K562 (cell line): ENCODE data around the gene EDDM13. TPM values are rescaled to one million over a fixed set of nuclear protein-coding genes. Genes with fewer than 3 reads are reported as not detected.

Experiments used
- ATAC-seq: fragments of 200-7000 bp; cut with Tn5 transposase; 3 replicates; pipeline ENCODE4 v1.9.1; 2020; ENCODE audit warnings: moderate library complexity
- BruUV-seq: library from RNA; stranded (reverse); fragments of 400-500 nt; replicated peaks from 2 replicates; lab custom pipeline; 2021; lab: Mats Ljungman, UMichigan
- CTCF ChIA-PET: fragments of 300-600 bp; formaldehyde crosslinking; extraction: SDS; loops from one replicate; lab custom pipeline; 2021; ENCODE audit warnings: low intra/inter-chr PET ratio; lab: Yijun Ruan, JAX
- POLR2A ChIA-PET: fragments of 300-600, 350-650 bp; sonication (Branson Sonifier 250); formaldehyde crosslinking; extraction: SDS; loops from one replicate; lab custom pipeline; 2021; ENCODE audit warnings: antibody characterized with exemption, inconsistent platforms; lab: Yijun Ruan, JAX
- DNase-seq, 4 experiments: peaks; one replicate each; pipeline versions ENCODE4 v3.0.0 to v3.0.0-alpha.2; 2011 to 2018; ENCODE audit warnings: low spot score in 3 of 4, mixed read lengths in 3 of 4; ENCODE audit errors: extremely low read depth in 1 of 4
- FAIRE-seq: peaks from 2 replicates; lab custom pipeline; 2011; peaks lifted over from hg19 to GRCh38; lab: Jason Lieb, UNC
- H2AFZ ChIP-seq: 2 replicates; pipeline ENCODE4 v1.6.0; 2011; ENCODE audit warnings: low read depth, low read length, control low read depth, inconsistent platforms
- H3K27ac ChIP-seq: fragments of 200-600 bp; 3 replicates; pipeline ENCODE4 v1.8.0; 2011; ENCODE audit warnings: low read depth, mild to moderate bottlenecking, control low read depth, inconsistent platforms, low read length, moderate library complexity, mixed read lengths; ENCODE audit errors: extremely low read depth
- H3K27me3 ChIP-seq, 2 experiments: fragments of 300-600 bp in 1 of 2; 2 replicates in 1 of 2; 3 replicates in 1 of 2; pipeline versions ENCODE4 v1.6.0 to v1.8.0; 2011; ENCODE audit warnings: inconsistent platforms in 2 of 2, low read length in 2 of 2, mild to moderate bottlenecking in 1 of 2, mixed read lengths in 1 of 2, moderate library complexity in 1 of 2; ENCODE audit not compliant: control insufficient read depth in 2 of 2, insufficient read depth in 2 of 2
- H3K36me3 ChIP-seq: fragments of 300-600 bp; 3 replicates; pipeline ENCODE4 v1.8.0; 2011; ENCODE audit warnings: mild to moderate bottlenecking, low read length, inconsistent platforms; ENCODE audit not compliant: control insufficient read depth, insufficient read depth
- H3K4me1 ChIP-seq, 2 experiments: fragments of 200-600 bp in 1 of 2; replicated peaks in 1 of 2; 2 replicates in 1 of 2; 3 replicates in 1 of 2; pipeline versions ENCODE4 v1.5.1 to v1.8.0; 2011; ENCODE audit warnings: inconsistent platforms in 2 of 2, low read length in 2 of 2, mild to moderate bottlenecking in 1 of 2, mixed read lengths in 1 of 2, moderate library complexity in 1 of 2; ENCODE audit not compliant: control insufficient read depth in 2 of 2, insufficient read depth in 2 of 2
- H3K4me2 ChIP-seq: 2 replicates; pipeline ENCODE4 v1.6.1; 2011; ENCODE audit warnings: low read length, control low read depth, inconsistent platforms, mixed read lengths; ENCODE audit not compliant: insufficient read depth
- H3K4me3 ChIP-seq: fragments of 200-600 bp; sonication (generic), shearing (Covaris generic); 2 replicates; pipeline ENCODE4 v1.5.1; 2016; ENCODE audit warnings: control low read depth, inconsistent platforms
- H3K79me2 ChIP-seq: fragments of 200-600 bp; 3 replicates; pipeline ENCODE4 v1.8.0; 2011; ENCODE audit warnings: low read length, inconsistent platforms; ENCODE audit not compliant: control insufficient read depth, insufficient read depth
- H3K9ac ChIP-seq, 2 experiments: 2 replicates each; pipeline versions ENCODE4 v1.6.0 to v1.6.1; 2011; ENCODE audit warnings: low read depth in 2 of 2, low read length in 2 of 2, control low read depth in 1 of 2, inconsistent platforms in 1 of 2, mild to moderate bottlenecking in 1 of 2, mixed read lengths in 1 of 2; ENCODE audit not compliant: insufficient read depth in 1 of 2
- H3K9me1 ChIP-seq: one replicate; pipeline ENCODE4 v1.6.0; 2011; ENCODE audit warnings: inconsistent platforms, mild to moderate bottlenecking, low read length, moderate library complexity; ENCODE audit not compliant: control insufficient read depth, insufficient read depth
- H3K9me3 ChIP-seq: replicated peaks from 2 replicates; pipeline ENCODE4 v1.5.1; 2011; ENCODE audit warnings: low read depth, low read length, inconsistent platforms; ENCODE audit not compliant: control insufficient read depth, insufficient read depth
- H4K20me1 ChIP-seq: replicated peaks from 2 replicates; pipeline ENCODE4 v1.6.1; 2011; ENCODE audit warnings: low read length, inconsistent platforms, mixed read lengths; ENCODE audit not compliant: control insufficient read depth, insufficient read depth
- BMI1 ChIP-seq: fragments of 150-350 bp; IDR thresholded peaks from 2 replicates; pipeline ENCODE4 v1.6.1; 2014; ENCODE audit warnings: low read length
- NBN ChIP-seq: fragments of 450-650 bp; IDR thresholded peaks from 2 replicates; pipeline ENCODE4 v1.6.1; 2016; ENCODE audit warnings: low read depth, mild to moderate bottlenecking
- PHTF2 ChIP-seq: fragments of 250-450 bp; sonication (Bioruptor Pico); IDR thresholded peaks from 2 replicates; pipeline ENCODE4 v1.5.0; 2021; ENCODE audit warnings: mild to moderate bottlenecking
- RHOXF2B ChIP-seq: fragments of 250-450 bp; sonication (Bioruptor Pico); conservative IDR thresholded peaks from 2 replicates; pipeline ENCODE4 v1.5.1; 2021
- SMAD2 ChIP-seq: fragments of 150-350 bp; IDR thresholded peaks from 2 replicates; pipeline ENCODE4 v1.6.1; 2014; ENCODE audit warnings: low read depth, mild to moderate bottlenecking, low read length
- ZBED1 ChIP-seq: IDR thresholded peaks from 2 replicates; pipeline ENCODE4 v1.6.1; 2014
- ZNF143 ChIP-seq: sonication (generic); formaldehyde crosslinking; IDR thresholded peaks from 2 replicates; pipeline ENCODE4 v1.9.0; 2022; ENCODE audit warnings: mild to moderate bottlenecking, missing genetic modification reagents
- WGBS: fragments of 100-300 bp; shearing (Covaris generic); methylation state at CpG from one replicate; pipeline ENCODE4 v1.1.6; 2016; ENCODE audit warnings: low coverage, mixed read lengths; ENCODE audit not compliant: insufficient coverage; ENCODE audit errors: missing lambda C conversion rate; 5-methylcytosine and 5-hydroxymethylcytosine counted together
- in situ Hi-C: fragments of 300-500 bp; cut with MboI; formaldehyde crosslinking; loops from 4 replicates; pipeline ENCODE4 v1.15.0; 2018; ENCODE audit warnings: inconsistent platforms, mixed read lengths
- intact Hi-C: fragments of 100-400 bp; cut with micrococcal nuclease; formaldehyde crosslinking; loops from 2 replicates; pipeline ENCODE4 v1.14.2; 2022
- polyA plus RNA-seq, 8 experiments: library from polyadenylated mRNA; depleted of rRNA in 4 of 8; stranded (reverse) in 5 of 8; unstranded in 3 of 8; fragments of >200 nt; fragmentation: Nextera tagmentation in 2 of 8; fragmentation: Illumina TruSeq in 1 of 8; extraction: Ambion mirVana in 2 of 8; extraction: Trizol in 1 of 8; gene quantifications; 2 replicates each; pipeline versions ENCODE4 v1.2.1 to v1.2.3, GENCODE V29; 2011 to 2014; ENCODE audit warnings: inconsistent platforms in 1 of 8, missing spikeins in 1 of 8
- total RNA-seq, 7 experiments: library from RNA; depleted of rRNA in 6 of 7; stranded (reverse); fragments of >200 nt in 6 of 7; fragmentation: Illumina TruSeq in 2 of 7; extraction: Trizol in 2 of 7; gene quantifications; 2 replicates each; pipeline versions ENCODE4 v1.2.1 to v1.2.3, GENCODE V29; 2011 to 2021; ENCODE audit warnings: low replicate concordance in 1 of 7
- TF ChIP-seq, protein P1 (sequence below): fragments of 450-650 bp; formaldehyde crosslinking; IDR thresholded peaks from 2 replicates; pipeline ENCODE4 v1.4.0; 2020; ENCODE audit warnings: mild to moderate bottlenecking, moderate library complexity
- TF ChIP-seq, protein P2 (sequence below), 3 experiments: IDR thresholded peaks in 2 of 3; conservative IDR thresholded peaks in 1 of 3; 2 replicates each; pipeline ENCODE4 v1.5.1; 2011 to 2012; ENCODE audit warnings: low read length in 3 of 3, mild to moderate bottlenecking in 3 of 3, control low read depth in 2 of 3, improper control_type of control experiment in 1 of 3, inconsistent platforms in 1 of 3, low read depth in 1 of 3, mixed read lengths in 1 of 3, moderate library complexity in 1 of 3; ENCODE audit not compliant: insufficient read depth in 2 of 3

EDDM13 gene
- total and polyA plus RNA-seq, 9 of the 15 experiments (the other 6 are each of a cell fraction or from before 2014, with no cell fraction given): 2.0 to 7.7 (median 4.1) TPM

DNA sequence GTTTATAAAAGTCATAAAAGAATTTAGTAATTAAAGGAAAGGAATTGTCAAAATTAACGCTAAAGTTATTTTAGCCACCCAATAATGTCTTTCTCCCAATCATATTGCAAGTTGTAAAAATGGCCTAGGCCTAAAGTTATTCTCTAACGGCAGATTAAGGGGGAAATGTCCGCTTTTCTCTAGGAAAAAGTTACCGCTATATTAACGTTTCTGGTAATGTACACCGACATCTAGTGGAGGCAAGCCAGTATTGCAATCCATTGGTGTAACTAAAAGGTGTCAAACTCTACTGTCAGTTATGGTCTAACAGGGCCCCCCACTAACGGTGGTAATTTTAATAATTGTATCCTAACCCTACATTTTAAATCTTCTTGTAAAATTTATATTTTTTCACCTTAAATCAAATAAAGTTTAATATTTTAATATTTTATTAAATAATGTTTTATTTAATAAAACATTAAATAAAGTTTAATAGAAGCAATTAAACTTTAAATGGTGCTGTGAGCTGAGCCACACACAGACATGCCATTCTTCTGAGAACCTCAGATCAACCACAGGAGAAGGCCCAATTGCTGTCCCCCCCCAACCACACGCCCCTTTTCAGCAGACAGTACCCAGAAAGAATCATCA is 78.0 kb downstream of the EDDM13 start (continued):
- TF ChIP-seq, protein P1, sequence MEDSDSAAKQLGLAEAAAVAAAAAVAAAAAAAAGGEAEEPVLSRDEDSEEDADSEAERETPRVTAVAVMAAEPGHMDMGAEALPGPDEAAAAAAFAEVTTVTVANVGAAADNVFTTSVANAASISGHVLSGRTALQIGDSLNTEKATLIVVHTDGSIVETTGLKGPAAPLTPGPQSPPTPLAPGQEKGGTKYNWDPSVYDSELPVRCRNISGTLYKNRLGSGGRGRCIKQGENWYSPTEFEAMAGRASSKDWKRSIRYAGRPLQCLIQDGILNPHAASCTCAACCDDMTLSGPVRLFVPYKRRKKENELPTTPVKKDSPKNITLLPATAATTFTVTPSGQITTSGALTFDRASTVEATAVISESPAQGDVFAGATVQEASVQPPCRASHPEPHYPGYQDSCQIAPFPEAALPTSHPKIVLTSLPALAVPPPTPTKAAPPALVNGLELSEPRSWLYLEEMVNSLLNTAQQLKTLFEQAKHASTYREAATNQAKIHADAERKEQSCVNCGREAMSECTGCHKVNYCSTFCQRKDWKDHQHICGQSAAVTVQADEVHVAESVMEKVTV: peak; percentile 35; the same call in 1 of the 2 replicates
- no peak for TF ChIP-seq RHOXF2B (CRISPR knock-in tag)
- TF ChIP-seq, protein P2, sequence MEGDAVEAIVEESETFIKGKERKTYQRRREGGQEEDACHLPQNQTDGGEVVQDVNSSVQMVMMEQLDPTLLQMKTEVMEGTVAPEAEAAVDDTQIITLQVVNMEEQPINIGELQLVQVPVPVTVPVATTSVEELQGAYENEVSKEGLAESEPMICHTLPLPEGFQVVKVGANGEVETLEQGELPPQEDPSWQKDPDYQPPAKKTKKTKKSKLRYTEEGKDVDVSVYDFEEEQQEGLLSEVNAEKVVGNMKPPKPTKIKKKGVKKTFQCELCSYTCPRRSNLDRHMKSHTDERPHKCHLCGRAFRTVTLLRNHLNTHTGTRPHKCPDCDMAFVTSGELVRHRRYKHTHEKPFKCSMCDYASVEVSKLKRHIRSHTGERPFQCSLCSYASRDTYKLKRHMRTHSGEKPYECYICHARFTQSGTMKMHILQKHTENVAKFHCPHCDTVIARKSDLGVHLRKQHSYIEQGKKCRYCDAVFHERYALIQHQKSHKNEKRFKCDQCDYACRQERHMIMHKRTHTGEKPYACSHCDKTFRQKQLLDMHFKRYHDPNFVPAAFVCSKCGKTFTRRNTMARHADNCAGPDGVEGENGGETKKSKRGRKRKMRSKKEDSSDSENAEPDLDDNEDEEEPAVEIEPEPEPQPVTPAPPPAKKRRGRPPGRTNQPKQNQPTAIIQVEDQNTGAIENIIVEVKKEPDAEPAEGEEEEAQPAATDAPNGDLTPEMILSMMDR (IDR thresholded peaks at IDR 0.05 in 2 of 3, conservative IDR thresholded peaks at IDR 0.05 in 1 of 3; ENCODE audit: insufficient read depth in 2 of 3, low read depth in 1 of 3, low read length in 3 of 3): peak; percentile 74 to 88 (median 75)

DNA sequence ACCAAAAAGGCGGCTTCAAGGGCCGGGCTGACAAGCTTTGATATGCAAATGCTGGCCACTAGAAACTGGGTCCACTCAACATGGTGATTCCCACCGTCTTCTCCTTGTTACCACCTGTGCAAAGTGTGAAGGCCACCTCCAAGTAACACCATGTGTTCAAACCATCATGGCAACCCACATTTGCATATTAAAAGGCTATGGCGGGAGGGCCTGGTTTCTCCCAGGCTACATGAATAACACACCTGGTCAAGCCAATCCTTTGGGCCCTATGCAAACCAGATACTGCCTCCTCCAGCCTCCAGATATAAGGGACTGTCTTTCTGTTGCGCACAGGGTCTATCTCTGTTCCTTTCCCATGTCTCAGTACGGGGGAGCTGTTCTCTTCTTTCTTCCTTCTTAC is 78.7 kb downstream of the EDDM13 start:
- no peaks in the 10 kb centered on the region for H3K36me3 ChIP-seq
- in situ Hi-C loops (no loop called here), intact Hi-C loops (loop anchor here (5.0 kb wide), 2 partner anchors 39 to 274 kb away; partner anchors contain the start of gene ZSCAN5A)
- ATAC-seq: no peak
- POLR2A ChIA-PET: interaction anchor here (0.6 to 1.0 kb wide), 2 partner anchors 16 to 1975 kb away, joined by 3 to 5 read pairs; no protein-coding TSS in a partner anchor
- CTCF ChIA-PET: interaction anchor here (0.7 to 1.6 kb wide), 3 partner anchors 91 to 285 kb away, joined by 4 to 20 read pairs (median 8); no protein-coding TSS in a partner anchor
- no peak for FAIRE-seq
- TF ChIP-seq, protein P1: no peak
- TF ChIP-seq SMAD2: no peak
- TF ChIP-seq PHTF2: no peak
- TF ChIP-seq ZBED1: no peak
- no peak for TF ChIP-seq BMI1
- TF ChIP-seq NBN: no peak
- no peak for TF ChIP-seq ZNF143
- H3K4me3 ChIP-seq: no peak overlapping the region
- peaks cover 5% of the 10 kb centered on the region; the same call in 1 of the 2 replicates for H3K9me3 ChIP-seq
- H3K27me3 ChIP-seq: no peaks in the 10 kb centered on the region
- no peak overlapping the region for H3K27ac ChIP-seq
- no peak overlapping the region for H3K9ac ChIP-seq
- no peaks in the 10 kb centered on the region for H3K79me2 ChIP-seq
- WGBS: 54% methylated on average over 6 of the region's 6 CpGs
- H4K20me1 ChIP-seq: no peaks in the 10 kb centered on the region
- no peak overlapping the region for H3K4me2 ChIP-seq
- no TSS peak for BruUV-seq
- H3K9me1 ChIP-seq: no peaks in the 10 kb centered on the region
- no peak for DNase-seq
- no peak overlapping the region for H2AFZ ChIP-seq
- H3K4me1 ChIP-seq: peaks cover 12 to 16% of the 10 kb centered on the region in 2 experiments
